ENCODE data around the gene TCAP.

Gene TCAP

DNA sequence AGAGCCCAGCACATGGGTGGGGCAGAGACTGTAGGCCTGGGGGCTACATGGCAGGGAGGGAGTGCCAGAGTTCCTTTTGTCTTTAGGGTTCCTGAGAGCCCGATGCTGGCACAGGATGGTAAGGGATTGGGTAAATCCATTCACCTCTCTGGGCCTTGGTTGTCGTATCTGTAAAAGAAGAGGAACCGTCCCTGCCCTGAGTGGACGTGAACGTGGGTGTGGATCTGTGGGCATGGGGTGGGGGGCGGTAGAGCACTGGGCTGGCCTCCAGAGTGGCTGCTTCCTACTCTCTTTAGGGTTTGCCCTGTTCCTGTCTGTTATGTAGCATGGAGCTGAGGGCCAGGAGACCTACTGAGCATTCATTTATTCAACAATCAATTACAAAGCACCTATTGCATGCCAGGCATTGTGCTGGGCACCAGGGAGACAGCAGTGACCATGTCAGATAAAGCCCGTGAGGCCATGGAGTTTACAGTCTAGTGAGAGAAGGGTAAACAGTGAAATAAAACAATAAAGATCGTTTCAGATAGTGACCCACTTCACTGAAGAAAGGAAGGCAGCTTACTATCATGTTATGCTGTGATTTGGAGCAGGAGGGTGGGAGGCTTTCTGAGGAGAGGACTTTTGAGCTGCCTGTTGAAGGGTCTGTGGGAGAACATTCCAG, 13.1 kb upstream of the TCAP start:
- Histone ChIP-seq H3K36me3 (ENCODE audit: insufficient read depth, low read length) (peaks cover 5% of the 10 kb centered on the region; the same call in 1 of the 2 replicates), H3K27ac (ENCODE audit: low read depth, low read length, poor library complexity, severe bottlenecking) (peak overlapping the region; percentile 5), H3K79me2 (ENCODE audit: insufficient read depth, low read length) (no peaks in the 10 kb centered on the region), H3K9me2 (ENCODE audit: low read depth, low read length) (no peaks in the 10 kb centered on the region), H3K4me2 (ENCODE audit: low read length) (no peak overlapping the region), H3K4me1 (ENCODE audit: insufficient read depth, low read length, severe bottlenecking) (peaks cover 13% of the 10 kb centered on the region), H3K9ac (ENCODE audit: low read length) (no peak overlapping the region), H3K4me3 (ENCODE audit: low read depth, low read length, poor library complexity, severe bottlenecking) (no peak overlapping the region), H2AFZ (ENCODE audit: low read length) (no peak overlapping the region), H4K20me1 (ENCODE audit: insufficient read depth, low read length) (no peaks in the 10 kb centered on the region), H3K27me3 (ENCODE audit: insufficient read depth, low read length) (no peaks in the 10 kb centered on the region), H3F3A (ENCODE audit: insufficient read depth, low read length) (no peaks in the 10 kb centered on the region), H3K9me3 (ENCODE audit: low read length) (no peaks in the 10 kb centered on the region)
- no peak for TF ChIP-seq EZH2 (IDR thresholded peaks at IDR 0.05; ENCODE audit: borderline replicate concordance, low read length)
- TF ChIP-seq, protein P1, sequence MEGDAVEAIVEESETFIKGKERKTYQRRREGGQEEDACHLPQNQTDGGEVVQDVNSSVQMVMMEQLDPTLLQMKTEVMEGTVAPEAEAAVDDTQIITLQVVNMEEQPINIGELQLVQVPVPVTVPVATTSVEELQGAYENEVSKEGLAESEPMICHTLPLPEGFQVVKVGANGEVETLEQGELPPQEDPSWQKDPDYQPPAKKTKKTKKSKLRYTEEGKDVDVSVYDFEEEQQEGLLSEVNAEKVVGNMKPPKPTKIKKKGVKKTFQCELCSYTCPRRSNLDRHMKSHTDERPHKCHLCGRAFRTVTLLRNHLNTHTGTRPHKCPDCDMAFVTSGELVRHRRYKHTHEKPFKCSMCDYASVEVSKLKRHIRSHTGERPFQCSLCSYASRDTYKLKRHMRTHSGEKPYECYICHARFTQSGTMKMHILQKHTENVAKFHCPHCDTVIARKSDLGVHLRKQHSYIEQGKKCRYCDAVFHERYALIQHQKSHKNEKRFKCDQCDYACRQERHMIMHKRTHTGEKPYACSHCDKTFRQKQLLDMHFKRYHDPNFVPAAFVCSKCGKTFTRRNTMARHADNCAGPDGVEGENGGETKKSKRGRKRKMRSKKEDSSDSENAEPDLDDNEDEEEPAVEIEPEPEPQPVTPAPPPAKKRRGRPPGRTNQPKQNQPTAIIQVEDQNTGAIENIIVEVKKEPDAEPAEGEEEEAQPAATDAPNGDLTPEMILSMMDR (IDR thresholded peaks at IDR 0.05; ENCODE audit: low read length): no peak

DNA sequence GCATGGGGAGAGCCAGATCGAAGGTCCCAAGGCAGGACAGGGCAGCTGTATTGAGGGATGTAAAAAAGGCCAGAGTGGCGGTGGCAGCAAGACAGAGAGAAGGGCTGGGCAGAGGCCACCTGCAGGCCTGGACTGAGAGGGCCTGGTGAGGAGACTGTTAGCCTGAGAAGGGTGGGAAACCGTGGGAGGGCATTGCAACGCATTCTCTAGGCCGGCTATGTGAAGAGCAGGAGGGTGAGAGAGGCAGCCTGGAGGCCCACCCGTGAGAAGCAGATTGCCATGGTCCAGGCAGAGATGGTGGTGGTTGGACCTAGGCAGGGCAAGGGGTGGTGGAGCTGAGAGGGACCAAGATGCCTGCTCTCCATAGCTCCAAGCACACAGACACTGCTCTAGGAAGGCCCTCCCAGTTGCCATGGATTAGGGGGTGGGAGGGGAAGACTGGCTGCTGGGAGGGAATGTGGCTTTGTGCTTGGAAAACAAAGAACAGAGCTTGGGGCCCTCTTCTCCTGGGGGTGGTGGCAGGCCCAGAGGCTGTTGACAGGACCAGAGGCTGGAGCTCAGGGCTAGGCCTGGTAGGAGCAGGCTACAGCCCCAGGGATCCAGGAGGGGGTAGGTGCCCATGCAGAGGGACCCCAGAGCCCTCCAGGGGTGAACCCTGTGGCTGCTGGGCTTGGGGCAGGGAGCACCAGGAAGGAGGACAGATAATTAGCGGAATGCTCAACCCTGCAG, 12.4 kb upstream of the TCAP start:
- Histone ChIP-seq H3K79me2 (ENCODE audit: insufficient read depth, low read length) (no peaks in the 10 kb centered on the region), H2AFZ (ENCODE audit: low read length) (no peak overlapping the region), H3K9me2 (ENCODE audit: low read depth, low read length) (no peaks in the 10 kb centered on the region), H3K36me3 (ENCODE audit: insufficient read depth, low read length) (peaks cover 5% of the 10 kb centered on the region; the same call in 1 of the 2 replicates), H3K9ac (ENCODE audit: low read length) (no peak overlapping the region), H3K4me3 (ENCODE audit: low read depth, low read length, poor library complexity, severe bottlenecking) (no peak overlapping the region), H3K4me2 (ENCODE audit: low read length) (no peak overlapping the region), H3F3A (ENCODE audit: insufficient read depth, low read length) (no peaks in the 10 kb centered on the region), H3K27ac (ENCODE audit: low read depth, low read length, poor library complexity, severe bottlenecking) (no peak overlapping the region), H3K9me3 (ENCODE audit: low read length) (no peaks in the 10 kb centered on the region), H3K4me1 (ENCODE audit: insufficient read depth, low read length, severe bottlenecking) (peaks cover 13% of the 10 kb centered on the region), H4K20me1 (ENCODE audit: insufficient read depth, low read length) (no peaks in the 10 kb centered on the region), H3K27me3 (ENCODE audit: insufficient read depth, low read length) (no peaks in the 10 kb centered on the region)
- TF ChIP-seq, protein P1 (IDR thresholded peaks at IDR 0.05; ENCODE audit: low read length): no peak
- TF ChIP-seq EZH2 (IDR thresholded peaks at IDR 0.05; ENCODE audit: borderline replicate concordance, low read length): no peak

- Histone ChIP-seq H3K9ac (ENCODE audit: low read length) (no peak overlapping the region), H3K27me3 (ENCODE audit: insufficient read depth, low read length) (no peaks in the 10 kb centered on the region), H3F3A (ENCODE audit: insufficient read depth, low read length) (no peaks in the 10 kb centered on the region), H3K9me2 (ENCODE audit: low read depth, low read length) (no peaks in the 10 kb centered on the region), H4K20me1 (ENCODE audit: insufficient read depth, low read length) (no peaks in the 10 kb centered on the region), H3K4me2 (ENCODE audit: low read length) (no peak overlapping the region), H3K4me3 (ENCODE audit: low read depth, low read length, poor library complexity, severe bottlenecking) (no peak overlapping the region), H3K36me3 (ENCODE audit: insufficient read depth, low read length) (peaks cover 5% of the 10 kb centered on the region; the same call in 1 of the 2 replicates), H3K79me2 (ENCODE audit: insufficient read depth, low read length) (no peaks in the 10 kb centered on the region), H3K4me1 (ENCODE audit: insufficient read depth, low read length, severe bottlenecking) (peaks cover 13% of the 10 kb centered on the region), H3K9me3 (ENCODE audit: low read length) (no peaks in the 10 kb centered on the region), H3K27ac (ENCODE audit: low read depth, low read length, poor library complexity, severe bottlenecking) (no peak overlapping the region), H2AFZ (ENCODE audit: low read length) (no peak overlapping the region)
- no peak for TF ChIP-seq EZH2 (IDR thresholded peaks at IDR 0.05; ENCODE audit: borderline replicate concordance, low read length)
- TF ChIP-seq, protein P1 (IDR thresholded peaks at IDR 0.05; ENCODE audit: low read length): no peak
Measured at GRCh38 chr17:39653316-39653661, 11.9 kb upstream of the TCAP start.

Data from OCI-LY1 (cell line).